OCI-LY3 (cell line): ENCODE data around the gene APOBEC3H.

ENCODE experiments used
- EZH2phosphoT487 ChIP-seq: fragments of 200-600 bp; shearing (Covaris generic); IDR thresholded peaks from 2 replicates; pipeline ENCODE4 v1.6.1; 2018; ENCODE audit warnings: antibody characterized with exemption, mixed run types, low read depth
- TF ChIP-seq, protein P1 (sequence below): fragments of 200-600, 300-600 bp; sonication (generic); IDR thresholded peaks from 2 replicates; pipeline ENCODE4 v1.5.1; 2014; ENCODE audit warnings: antibody characterized with exemption, low read length, low read depth

DNA sequence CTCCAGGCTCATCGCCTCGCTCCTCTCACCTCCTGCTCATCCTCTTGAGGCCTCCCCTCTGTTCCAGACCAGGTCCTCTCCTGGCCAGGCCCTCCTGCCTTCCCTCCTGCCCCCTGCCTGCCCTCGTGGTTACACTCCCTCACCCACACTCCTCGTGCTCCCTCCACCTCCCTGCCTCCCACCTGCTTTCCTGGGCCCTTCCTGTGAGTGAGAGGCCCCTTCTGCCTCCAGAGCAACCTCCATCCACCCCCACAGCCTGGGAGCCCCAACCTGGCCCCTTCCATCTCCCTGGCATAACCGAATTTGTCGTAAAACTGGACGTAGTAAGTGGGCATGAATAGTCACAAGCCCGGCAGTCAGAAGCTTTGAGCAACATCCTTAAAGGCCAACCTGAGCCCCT, 15.4 kb upstream of the APOBEC3H start:
- TF ChIP-seq, protein P1, sequence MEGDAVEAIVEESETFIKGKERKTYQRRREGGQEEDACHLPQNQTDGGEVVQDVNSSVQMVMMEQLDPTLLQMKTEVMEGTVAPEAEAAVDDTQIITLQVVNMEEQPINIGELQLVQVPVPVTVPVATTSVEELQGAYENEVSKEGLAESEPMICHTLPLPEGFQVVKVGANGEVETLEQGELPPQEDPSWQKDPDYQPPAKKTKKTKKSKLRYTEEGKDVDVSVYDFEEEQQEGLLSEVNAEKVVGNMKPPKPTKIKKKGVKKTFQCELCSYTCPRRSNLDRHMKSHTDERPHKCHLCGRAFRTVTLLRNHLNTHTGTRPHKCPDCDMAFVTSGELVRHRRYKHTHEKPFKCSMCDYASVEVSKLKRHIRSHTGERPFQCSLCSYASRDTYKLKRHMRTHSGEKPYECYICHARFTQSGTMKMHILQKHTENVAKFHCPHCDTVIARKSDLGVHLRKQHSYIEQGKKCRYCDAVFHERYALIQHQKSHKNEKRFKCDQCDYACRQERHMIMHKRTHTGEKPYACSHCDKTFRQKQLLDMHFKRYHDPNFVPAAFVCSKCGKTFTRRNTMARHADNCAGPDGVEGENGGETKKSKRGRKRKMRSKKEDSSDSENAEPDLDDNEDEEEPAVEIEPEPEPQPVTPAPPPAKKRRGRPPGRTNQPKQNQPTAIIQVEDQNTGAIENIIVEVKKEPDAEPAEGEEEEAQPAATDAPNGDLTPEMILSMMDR: no peak
- TF ChIP-seq EZH2phosphoT487: no peak
